Stomach (tissue), 9 donors: ENCODE results near the gene GRIA3. TPM values are rescaled to one million over a fixed set of nuclear protein-coding genes. Genes with fewer than 3 reads are reported as not detected.

Experiments used
- DNase-seq, 2 donors: peaks; one replicate each; pipeline versions ENCODE4 v3.0.0 to v3.0.0-alpha.2; 2013 to 2019
- H3K27ac ChIP-seq, 5 donors: fragments of 200-600 bp in 4 of 5; sonication (generic) in 4 of 5; one replicate each; pipeline ENCODE4 v1.5.1; 2013 to 2019; ENCODE audit warnings: mild to moderate bottlenecking in 1 of 5, moderate library complexity in 1 of 5
- H3K27me3 ChIP-seq, 3 donors: fragments of 200-600 bp; sonication (generic); one replicate each; pipeline ENCODE4 v1.5.1; 2017 to 2019; ENCODE audit warnings: mixed run types in 1 of 3
- H3K36me3 ChIP-seq, 4 donors: fragments of 200-600 bp; sonication (generic); 1 replicate in 3 of 4; 2 replicates in 1 of 4; pipeline ENCODE4 v1.5.1; 2016 to 2019
- H3K4me1 ChIP-seq, 4 donors: fragments of 200-600 bp; sonication (generic); one replicate each; pipeline ENCODE4 v1.5.1; 2016 to 2019
- H3K4me3 ChIP-seq, 4 donors: fragments of 200-600 bp; sonication (generic) in 3 of 4; one replicate each; pipeline ENCODE4 v1.5.1; 2016 to 2019; ENCODE audit warnings: mild to moderate bottlenecking in 1 of 4
- H3K9me3 ChIP-seq, 4 donors: fragments of 200-600 bp; sonication (generic); one replicate each; pipeline ENCODE4 v1.5.1; 2016 to 2019
- EP300 ChIP-seq: sonication (generic); formaldehyde crosslinking; IDR thresholded peaks from one replicate; pipeline ENCODE4 v1.6.1; 2017; ENCODE audit warnings: antibody characterized with exemption
- POLR2A ChIP-seq, 4 donors: fragments of 450-650 bp; IDR thresholded peaks; one replicate each; pipeline ENCODE4 v1.6.1; 2016; ENCODE audit warnings: antibody characterized with exemption in 4 of 4, control low read depth in 2 of 4, mild to moderate bottlenecking in 1 of 4, moderate library complexity in 1 of 4
- POLR2AphosphoS5 ChIP-seq, 3 donors: sonication (generic); formaldehyde crosslinking; IDR thresholded peaks; one replicate each; pipeline ENCODE4 v1.6.1; 2016; ENCODE audit warnings: antibody characterized with exemption in 3 of 3
- WGBS, 5 donors: extraction: QIAGEN DNeasy Blood & Tissue Kit in 3 of 5; methylation state at CpG; one replicate each; pipeline versions ENCODE4 v1.1.5 to v1.1.7; 2013 to 2018; 5-methylcytosine and 5-hydroxymethylcytosine counted together
- intact Hi-C: fragments of 100-400 bp; cut with DNase I; formaldehyde crosslinking; loops from one replicate; pipeline ENCODE4 v1.15.1; 2023; ENCODE audit warnings: low total_unique reads
- polyA plus RNA-seq, 3 donors: library from polyadenylated mRNA; stranded (reverse); fragments of 200-250 nt; gene quantifications; one replicate each; pipeline ENCODE4 v1.2.3, GENCODE V29; 2013
- total RNA-seq, 5 donors: library from RNA; depleted of rRNA; stranded (reverse); fragments of >200 nt; gene quantifications; one replicate each; pipeline versions ENCODE4 v1.1.0 to v1.2.3, GENCODE V29; 2014 to 2016
- TF ChIP-seq, protein P1 (sequence below), 7 experiments: fragments of 450-650 bp in 4 of 7; fragments of 200-600 bp in 3 of 7; sonication (generic) in 3 of 7; IDR thresholded peaks; one replicate each; pipeline ENCODE4 v1.5.1; 2016 to 2019; ENCODE audit warnings: antibody characterized with exemption in 7 of 7, control low read depth in 2 of 7, mild to moderate bottlenecking in 1 of 7
- donor health status: healthy with polysubstance abuse.
- donor health status: Bipolar disorder and iron deficiency.
- donor health status: healthy.

The GRIA3 gene
- total and polyA plus RNA-seq, 8 donors: 0.87 to 4.7 (median 2.1) TPM; not detected in 3

DNA sequence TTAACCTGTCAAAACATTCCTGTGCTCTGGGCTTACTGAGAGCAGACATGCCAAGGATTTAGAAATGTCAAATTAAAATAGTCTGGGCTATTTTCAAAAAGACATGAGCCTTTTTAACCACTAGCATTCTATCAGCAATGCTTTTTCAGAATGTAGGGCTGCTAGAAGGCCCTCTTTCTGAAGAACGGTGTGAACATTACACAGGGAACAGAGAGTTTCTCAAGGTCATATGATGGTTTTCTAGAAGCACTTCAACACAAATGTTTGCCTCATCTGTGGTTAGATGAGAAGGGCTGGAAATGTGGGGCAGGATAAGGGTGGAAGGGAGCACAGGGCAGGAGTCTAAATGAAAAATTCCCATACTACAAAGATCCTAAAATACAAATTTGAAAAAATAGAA lies 39.3 kb downstream of the GRIA3 start:
- no peak for DNase-seq
- intact Hi-C loops: no loop called here
- H3K4me3 ChIP-seq: no peak overlapping the region
- H3K36me3 ChIP-seq: no peaks in the 10 kb centered on the region
- H3K4me1 ChIP-seq: no peaks in the 10 kb centered on the region
- peak overlapping the region in 1 of 5 donors; percentile 12 for H3K27ac ChIP-seq
- H3K9me3 ChIP-seq: no peaks in the 10 kb centered on the region
- H3K27me3 ChIP-seq: no peaks in the 10 kb centered on the region
- TF ChIP-seq POLR2AphosphoS5 (IDR thresholded peaks at IDR 0.05) (no peak), POLR2A (IDR thresholded peaks at IDR 0.05) (no peak), EP300 (no peak)
- TF ChIP-seq, protein P1, sequence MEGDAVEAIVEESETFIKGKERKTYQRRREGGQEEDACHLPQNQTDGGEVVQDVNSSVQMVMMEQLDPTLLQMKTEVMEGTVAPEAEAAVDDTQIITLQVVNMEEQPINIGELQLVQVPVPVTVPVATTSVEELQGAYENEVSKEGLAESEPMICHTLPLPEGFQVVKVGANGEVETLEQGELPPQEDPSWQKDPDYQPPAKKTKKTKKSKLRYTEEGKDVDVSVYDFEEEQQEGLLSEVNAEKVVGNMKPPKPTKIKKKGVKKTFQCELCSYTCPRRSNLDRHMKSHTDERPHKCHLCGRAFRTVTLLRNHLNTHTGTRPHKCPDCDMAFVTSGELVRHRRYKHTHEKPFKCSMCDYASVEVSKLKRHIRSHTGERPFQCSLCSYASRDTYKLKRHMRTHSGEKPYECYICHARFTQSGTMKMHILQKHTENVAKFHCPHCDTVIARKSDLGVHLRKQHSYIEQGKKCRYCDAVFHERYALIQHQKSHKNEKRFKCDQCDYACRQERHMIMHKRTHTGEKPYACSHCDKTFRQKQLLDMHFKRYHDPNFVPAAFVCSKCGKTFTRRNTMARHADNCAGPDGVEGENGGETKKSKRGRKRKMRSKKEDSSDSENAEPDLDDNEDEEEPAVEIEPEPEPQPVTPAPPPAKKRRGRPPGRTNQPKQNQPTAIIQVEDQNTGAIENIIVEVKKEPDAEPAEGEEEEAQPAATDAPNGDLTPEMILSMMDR (IDR thresholded peaks at IDR 0.05): no peak
- 60 to 83% (median 79%) methylated on average over 1 of the region's 1 CpG for WGBS, 5 donors

DNA sequence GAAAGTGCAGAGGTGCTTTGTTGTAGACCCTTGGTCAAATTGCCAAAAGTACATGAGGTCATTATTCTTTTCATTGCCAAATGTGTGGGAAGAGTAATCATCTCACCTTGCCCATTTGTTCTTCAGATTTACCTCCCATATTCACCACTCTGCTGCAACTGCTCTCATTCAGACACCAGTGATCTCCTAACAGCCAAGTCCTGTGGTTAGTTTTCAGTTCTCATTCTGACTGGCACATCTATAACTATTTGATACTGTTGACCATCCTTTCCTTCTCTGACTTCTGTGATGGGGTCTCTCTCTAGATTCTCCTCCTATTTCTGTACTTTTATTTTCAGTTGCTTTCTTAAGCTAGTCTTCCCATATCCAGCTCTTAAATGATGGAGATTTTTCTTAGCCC lies 39.8 kb downstream of the GRIA3 start:
- intact Hi-C loops: no loop called here
- no peak overlapping the region for H3K27ac ChIP-seq
- H3K4me3 ChIP-seq: no peak overlapping the region
- H3K4me1 ChIP-seq: no peaks in the 10 kb centered on the region
- no peaks in the 10 kb centered on the region for H3K27me3 ChIP-seq
- no peak for DNase-seq
- TF ChIP-seq, protein P1 (IDR thresholded peaks at IDR 0.05): no peak
- TF ChIP-seq POLR2A (IDR thresholded peaks at IDR 0.05) (no peak), EP300 (no peak), POLR2AphosphoS5 (IDR thresholded peaks at IDR 0.05) (no peak)
- no peaks in the 10 kb centered on the region for H3K36me3 ChIP-seq
- H3K9me3 ChIP-seq: no peaks in the 10 kb centered on the region

DNA sequence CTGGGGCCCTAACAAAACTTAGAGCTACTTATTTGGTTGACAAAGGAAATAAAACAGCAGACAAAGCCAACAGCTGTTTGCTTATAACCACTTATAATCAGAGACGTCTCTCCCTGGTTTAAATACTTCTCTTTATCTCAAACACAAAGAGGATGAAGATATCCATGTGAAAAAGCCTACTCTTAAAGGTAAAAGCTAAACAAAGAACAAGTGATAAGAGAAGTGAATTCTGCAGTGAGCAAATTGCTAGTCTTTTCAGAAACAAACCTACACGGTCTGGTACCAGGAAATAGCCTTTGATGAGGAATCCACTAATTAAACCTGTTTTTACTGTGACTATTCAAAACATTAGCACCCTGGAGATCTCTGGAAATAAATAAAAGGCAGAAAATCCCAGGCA lies 46.7 kb downstream of the GRIA3 start:
- Histone ChIP-seq H3K27me3 (no peaks in the 10 kb centered on the region), H3K27ac (peak overlapping the region in 1 of 5 donors; percentile 17), H3K9me3 (no peaks in the 10 kb centered on the region), H3K36me3 (no peaks in the 10 kb centered on the region), H3K4me3 (no peak overlapping the region), H3K4me1 (no peaks in the 10 kb centered on the region)
- intact Hi-C loops: no loop called here
- 16 to 32% (median 19%) methylated on average over 2 of the region's 2 CpGs for WGBS, 5 donors
- DNase-seq: peak in 1 of 2 donors; percentile 11
- TF ChIP-seq, protein P1 (IDR thresholded peaks at IDR 0.05): no peak
- TF ChIP-seq POLR2A (IDR thresholded peaks at IDR 0.05) (no peak), EP300 (no peak), POLR2AphosphoS5 (IDR thresholded peaks at IDR 0.05) (no peak)

DNA sequence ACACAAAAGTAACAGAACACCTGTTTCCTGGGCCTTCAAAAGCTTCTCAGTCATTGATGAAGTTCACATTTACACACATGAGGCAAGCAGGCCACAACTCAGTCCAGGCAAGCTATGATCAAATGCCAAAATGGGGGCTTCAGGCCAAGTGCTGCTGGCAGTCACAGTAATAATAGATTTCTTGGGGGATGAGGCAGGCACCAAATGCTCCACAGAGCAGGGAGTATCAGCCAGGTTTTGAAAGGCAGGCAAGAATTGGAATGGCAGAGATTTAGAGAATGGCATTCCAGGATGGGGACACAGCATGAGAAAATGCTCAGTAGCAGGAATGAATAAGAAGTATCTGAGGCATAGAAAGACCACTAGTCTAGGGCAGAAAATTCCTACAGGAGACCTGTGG lies 52.8 kb downstream of the GRIA3 start:
- no peaks in the 10 kb centered on the region for H3K36me3 ChIP-seq
- no peak overlapping the region for H3K27ac ChIP-seq
- H3K4me3 ChIP-seq: no peak overlapping the region
- no peak for TF ChIP-seq POLR2A (IDR thresholded peaks at IDR 0.05)
- TF ChIP-seq EP300: no peak
- no peak for TF ChIP-seq POLR2AphosphoS5 (IDR thresholded peaks at IDR 0.05)
- TF ChIP-seq, protein P1 (IDR thresholded peaks at IDR 0.05): no peak
- no peak for DNase-seq
- intact Hi-C loops: no loop called here
- no peaks in the 10 kb centered on the region for H3K27me3 ChIP-seq
- no peaks in the 10 kb centered on the region for H3K4me1 ChIP-seq
- H3K9me3 ChIP-seq: no peaks in the 10 kb centered on the region
